ENCODE results near the gene HK3.

DNA sequence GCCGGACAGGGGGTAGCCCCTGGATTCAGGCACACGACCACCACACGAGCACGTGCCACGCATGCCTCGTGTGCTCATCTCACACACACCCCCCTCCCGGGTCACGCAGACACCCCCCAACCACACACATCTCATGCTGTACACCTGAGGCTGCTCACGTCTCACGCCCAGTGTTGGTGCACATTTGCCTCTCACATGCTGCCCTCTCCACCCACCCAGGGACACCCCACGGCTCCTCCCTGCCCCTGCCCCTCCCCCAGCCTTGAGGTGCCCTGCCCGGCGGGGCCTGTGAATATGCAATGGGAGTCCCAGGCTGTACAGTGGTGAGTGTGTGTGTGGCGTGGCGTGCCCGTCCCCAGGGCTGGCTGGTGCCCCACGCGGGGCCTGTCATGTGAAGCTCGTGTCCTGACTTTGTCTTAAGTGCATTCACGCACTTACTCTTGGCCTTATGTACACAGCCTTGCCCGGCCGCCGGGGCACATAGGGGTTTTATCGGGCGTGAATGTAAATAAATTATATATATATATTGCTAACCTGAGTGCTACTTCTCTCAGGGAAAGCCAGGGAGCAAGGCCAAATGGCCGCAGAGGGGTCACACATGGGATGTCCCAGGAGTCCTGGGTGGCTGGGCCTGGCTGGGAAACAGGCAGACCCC is 18.7 kb downstream of the HK3 start:
- TF ChIP-seq, protein P1, sequence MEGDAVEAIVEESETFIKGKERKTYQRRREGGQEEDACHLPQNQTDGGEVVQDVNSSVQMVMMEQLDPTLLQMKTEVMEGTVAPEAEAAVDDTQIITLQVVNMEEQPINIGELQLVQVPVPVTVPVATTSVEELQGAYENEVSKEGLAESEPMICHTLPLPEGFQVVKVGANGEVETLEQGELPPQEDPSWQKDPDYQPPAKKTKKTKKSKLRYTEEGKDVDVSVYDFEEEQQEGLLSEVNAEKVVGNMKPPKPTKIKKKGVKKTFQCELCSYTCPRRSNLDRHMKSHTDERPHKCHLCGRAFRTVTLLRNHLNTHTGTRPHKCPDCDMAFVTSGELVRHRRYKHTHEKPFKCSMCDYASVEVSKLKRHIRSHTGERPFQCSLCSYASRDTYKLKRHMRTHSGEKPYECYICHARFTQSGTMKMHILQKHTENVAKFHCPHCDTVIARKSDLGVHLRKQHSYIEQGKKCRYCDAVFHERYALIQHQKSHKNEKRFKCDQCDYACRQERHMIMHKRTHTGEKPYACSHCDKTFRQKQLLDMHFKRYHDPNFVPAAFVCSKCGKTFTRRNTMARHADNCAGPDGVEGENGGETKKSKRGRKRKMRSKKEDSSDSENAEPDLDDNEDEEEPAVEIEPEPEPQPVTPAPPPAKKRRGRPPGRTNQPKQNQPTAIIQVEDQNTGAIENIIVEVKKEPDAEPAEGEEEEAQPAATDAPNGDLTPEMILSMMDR (IDR thresholded peaks at IDR 0.05; ENCODE audit: low read length), result no peak
- TF ChIP-seq EZH2 (IDR thresholded peaks at IDR 0.05; ENCODE audit: borderline replicate concordance, low read length), result no peak

All from OCI-LY1 (cell line).